K562 (cell line): ENCODE measurements around the gene NAGLU. TPM values are rescaled to one million over a fixed set of nuclear protein-coding genes. Genes with fewer than 3 reads are reported as not detected.
A peak's percentile ranks its signal among the peaks of the same experiment; 100 is the strongest.

Experiments used
- CXXC5 ChIP-seq: fragments of 250-450 bp; sonication (Bioruptor Pico); IDR thresholded peaks from 2 replicates; pipeline ENCODE4 v1.8.0; 2022; ENCODE audit warnings: inconsistent platforms, mild to moderate bottlenecking, moderate library complexity
- EGR1 ChIP-seq: fragments of 450-650 bp; conservative IDR thresholded peaks from 2 replicates; pipeline ENCODE4 v1.6.1; 2017; ENCODE audit warnings: mild to moderate bottlenecking
- HCFC1 ChIP-seq: IDR thresholded peaks from 2 replicates; pipeline ENCODE4 v1.6.1; 2012; ENCODE audit warnings: low read depth, low read length, improper control_type of control experiment
- KAT7 ChIP-seq: sonication (generic); formaldehyde crosslinking; IDR thresholded peaks from 2 replicates; pipeline ENCODE4 v1.8.0; 2022; ENCODE audit warnings: missing genetic modification reagents, mild to moderate bottlenecking, borderline replicate concordance
- PCBP2 ChIP-seq: fragments of 200-400 bp; formaldehyde crosslinking; IDR thresholded peaks from 2 replicates; pipeline ENCODE4 v1.6.1; 2018; ENCODE audit warnings: low read length, low read depth, mild to moderate bottlenecking, moderate library complexity; ENCODE audit not compliant: poor library complexity, severe bottlenecking
- RCOR1 ChIP-seq, 2 experiments: IDR thresholded peaks; 2 replicates each; pipeline ENCODE4 v1.6.1; 2012; ENCODE audit warnings: low read depth in 2 of 2, low read length in 2 of 2, borderline replicate concordance in 1 of 2, improper control_type of control experiment in 1 of 2
- SMC3 ChIP-seq: conservative IDR thresholded peaks from 2 replicates; pipeline ENCODE4 v1.6.1; 2011; ENCODE audit warnings: low read depth, low read length, improper control_type of control experiment; ENCODE audit not compliant: insufficient read depth
- STAG1 ChIP-seq: sonication (generic); formaldehyde crosslinking; IDR thresholded peaks from 2 replicates; pipeline ENCODE4 v1.5.0; 2020; ENCODE audit warnings: missing genetic modification reagents, borderline replicate concordance
- ZBTB7A ChIP-seq: IDR thresholded peaks from 2 replicates; pipeline ENCODE4 v1.6.1; 2011; ENCODE audit warnings: low read depth, mild to moderate bottlenecking, low read length, moderate library complexity, borderline replicate concordance; ENCODE audit not compliant: control insufficient read depth
- ZNF197 ChIP-seq: fragments of 200-800 bp; sonication (Bioruptor generic); IDR thresholded peaks from 2 replicates; pipeline ENCODE4 v1.6.1; 2016; ENCODE audit warnings: low read depth, missing genetic modification characterization, missing compliant biosample characterization
- polyA plus RNA-seq, 8 experiments: library from polyadenylated mRNA; depleted of rRNA in 4 of 8; stranded (reverse) in 5 of 8; unstranded in 3 of 8; fragments of >200 nt; fragmentation: Nextera tagmentation in 2 of 8; fragmentation: Illumina TruSeq in 1 of 8; extraction: Ambion mirVana in 2 of 8; extraction: Trizol in 1 of 8; gene quantifications; 2 replicates each; pipeline versions ENCODE4 v1.2.1 to v1.2.3, GENCODE V29; 2011 to 2014; ENCODE audit warnings: inconsistent platforms in 1 of 8, missing spikeins in 1 of 8
- total RNA-seq, 7 experiments: library from RNA; depleted of rRNA in 6 of 7; stranded (reverse); fragments of >200 nt in 6 of 7; fragmentation: Illumina TruSeq in 2 of 7; extraction: Trizol in 2 of 7; gene quantifications; 2 replicates each; pipeline versions ENCODE4 v1.2.1 to v1.2.3, GENCODE V29; 2011 to 2021; ENCODE audit warnings: low replicate concordance in 1 of 7
- TF ChIP-seq, protein P1 (sequence below): IDR thresholded peaks from 2 replicates; pipeline ENCODE4 v1.6.1; 2011; ENCODE audit warnings: borderline replicate concordance, low read depth, mild to moderate bottlenecking, moderate library complexity, low read length; ENCODE audit not compliant: insufficient read depth, poor library complexity, severe bottlenecking
- TF ChIP-seq, protein P2 (sequence below), 2 experiments: fragments of 450-650 bp; IDR thresholded peaks; 2 replicates each; pipeline ENCODE4 v1.6.1; 2016; ENCODE audit warnings: mild to moderate bottlenecking in 2 of 2, borderline replicate concordance in 1 of 2, low read depth in 1 of 2, moderate library complexity in 1 of 2
- TF ChIP-seq, protein P3 (sequence below): sonication (generic); formaldehyde crosslinking; IDR thresholded peaks from 2 replicates; pipeline ENCODE4 v1.8.0; 2022; ENCODE audit warnings: missing genetic modification reagents, mild to moderate bottlenecking, moderate library complexity, borderline replicate concordance

The NAGLU gene
- total and polyA plus RNA-seq, 9 of the 15 experiments (the other 6 are each of a cell fraction or from before 2014, with no cell fraction given) = 0.04 to 21.5 (median 8.5) TPM

DNA sequence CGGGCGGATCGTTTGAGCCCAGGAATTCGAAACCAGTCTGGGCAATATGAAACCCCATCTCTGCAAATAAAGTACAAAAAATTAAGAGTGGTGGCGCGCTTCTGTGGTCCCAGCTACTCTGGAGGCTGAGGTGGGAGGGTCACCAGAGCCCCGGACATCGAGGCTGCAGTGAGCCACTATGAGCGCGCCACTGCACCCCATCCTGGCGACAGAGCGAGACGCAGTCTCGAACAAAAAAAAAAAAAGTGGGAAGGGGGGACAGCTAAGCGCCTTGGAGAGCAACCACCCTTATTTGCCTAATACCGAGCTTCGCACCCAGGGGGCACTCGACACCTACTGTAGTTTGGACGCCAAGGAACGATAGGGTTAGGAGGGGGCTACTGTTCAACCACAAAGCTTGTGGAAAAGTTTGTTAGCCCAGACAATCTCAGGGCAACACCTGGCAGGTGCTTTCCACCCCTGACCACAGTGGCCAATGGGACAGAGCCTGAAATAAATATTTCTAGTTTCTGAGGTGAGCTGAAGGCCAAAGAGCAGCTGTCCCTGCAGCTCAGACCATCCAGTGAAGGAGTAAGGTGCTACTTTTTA lies 42.3 kb downstream of the NAGLU start (continued):
- TF ChIP-seq, protein P1, sequence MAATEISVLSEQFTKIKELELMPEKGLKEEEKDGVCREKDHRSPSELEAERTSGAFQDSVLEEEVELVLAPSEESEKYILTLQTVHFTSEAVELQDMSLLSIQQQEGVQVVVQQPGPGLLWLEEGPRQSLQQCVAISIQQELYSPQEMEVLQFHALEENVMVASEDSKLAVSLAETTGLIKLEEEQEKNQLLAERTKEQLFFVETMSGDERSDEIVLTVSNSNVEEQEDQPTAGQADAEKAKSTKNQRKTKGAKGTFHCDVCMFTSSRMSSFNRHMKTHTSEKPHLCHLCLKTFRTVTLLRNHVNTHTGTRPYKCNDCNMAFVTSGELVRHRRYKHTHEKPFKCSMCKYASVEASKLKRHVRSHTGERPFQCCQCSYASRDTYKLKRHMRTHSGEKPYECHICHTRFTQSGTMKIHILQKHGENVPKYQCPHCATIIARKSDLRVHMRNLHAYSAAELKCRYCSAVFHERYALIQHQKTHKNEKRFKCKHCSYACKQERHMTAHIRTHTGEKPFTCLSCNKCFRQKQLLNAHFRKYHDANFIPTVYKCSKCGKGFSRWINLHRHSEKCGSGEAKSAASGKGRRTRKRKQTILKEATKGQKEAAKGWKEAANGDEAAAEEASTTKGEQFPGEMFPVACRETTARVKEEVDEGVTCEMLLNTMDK = peak; percentile 24
- TF ChIP-seq ZNF197 (CRISPR knock-in tag) (no peak), KAT7 (CRISPR knock-in tag) (no peak; the same call in 1 of the 2 replicates), SMC3 (peak; percentile 89), EGR1 (no peak), ZBTB7A (peak; percentile 27), CXXC5 (CRISPR knock-in tag) (peak; percentile 12), STAG1 (CRISPR knock-in tag) (peak; percentile 49; the same call in 1 of the 2 replicates), PCBP2 (no peak), RCOR1 (IDR thresholded peaks at IDR 0.05; ENCODE audit: borderline replicate concordance in 1 of 2, low read depth in 2 of 2, low read length in 2 of 2) (peak in 1 of 2 experiments; percentile 23; a peak in 1 of 4 replicates), HCFC1 (0 out of 2 replicates have a peak, but pooled peaks have one; percentile 42)
- TF ChIP-seq, protein P2, sequence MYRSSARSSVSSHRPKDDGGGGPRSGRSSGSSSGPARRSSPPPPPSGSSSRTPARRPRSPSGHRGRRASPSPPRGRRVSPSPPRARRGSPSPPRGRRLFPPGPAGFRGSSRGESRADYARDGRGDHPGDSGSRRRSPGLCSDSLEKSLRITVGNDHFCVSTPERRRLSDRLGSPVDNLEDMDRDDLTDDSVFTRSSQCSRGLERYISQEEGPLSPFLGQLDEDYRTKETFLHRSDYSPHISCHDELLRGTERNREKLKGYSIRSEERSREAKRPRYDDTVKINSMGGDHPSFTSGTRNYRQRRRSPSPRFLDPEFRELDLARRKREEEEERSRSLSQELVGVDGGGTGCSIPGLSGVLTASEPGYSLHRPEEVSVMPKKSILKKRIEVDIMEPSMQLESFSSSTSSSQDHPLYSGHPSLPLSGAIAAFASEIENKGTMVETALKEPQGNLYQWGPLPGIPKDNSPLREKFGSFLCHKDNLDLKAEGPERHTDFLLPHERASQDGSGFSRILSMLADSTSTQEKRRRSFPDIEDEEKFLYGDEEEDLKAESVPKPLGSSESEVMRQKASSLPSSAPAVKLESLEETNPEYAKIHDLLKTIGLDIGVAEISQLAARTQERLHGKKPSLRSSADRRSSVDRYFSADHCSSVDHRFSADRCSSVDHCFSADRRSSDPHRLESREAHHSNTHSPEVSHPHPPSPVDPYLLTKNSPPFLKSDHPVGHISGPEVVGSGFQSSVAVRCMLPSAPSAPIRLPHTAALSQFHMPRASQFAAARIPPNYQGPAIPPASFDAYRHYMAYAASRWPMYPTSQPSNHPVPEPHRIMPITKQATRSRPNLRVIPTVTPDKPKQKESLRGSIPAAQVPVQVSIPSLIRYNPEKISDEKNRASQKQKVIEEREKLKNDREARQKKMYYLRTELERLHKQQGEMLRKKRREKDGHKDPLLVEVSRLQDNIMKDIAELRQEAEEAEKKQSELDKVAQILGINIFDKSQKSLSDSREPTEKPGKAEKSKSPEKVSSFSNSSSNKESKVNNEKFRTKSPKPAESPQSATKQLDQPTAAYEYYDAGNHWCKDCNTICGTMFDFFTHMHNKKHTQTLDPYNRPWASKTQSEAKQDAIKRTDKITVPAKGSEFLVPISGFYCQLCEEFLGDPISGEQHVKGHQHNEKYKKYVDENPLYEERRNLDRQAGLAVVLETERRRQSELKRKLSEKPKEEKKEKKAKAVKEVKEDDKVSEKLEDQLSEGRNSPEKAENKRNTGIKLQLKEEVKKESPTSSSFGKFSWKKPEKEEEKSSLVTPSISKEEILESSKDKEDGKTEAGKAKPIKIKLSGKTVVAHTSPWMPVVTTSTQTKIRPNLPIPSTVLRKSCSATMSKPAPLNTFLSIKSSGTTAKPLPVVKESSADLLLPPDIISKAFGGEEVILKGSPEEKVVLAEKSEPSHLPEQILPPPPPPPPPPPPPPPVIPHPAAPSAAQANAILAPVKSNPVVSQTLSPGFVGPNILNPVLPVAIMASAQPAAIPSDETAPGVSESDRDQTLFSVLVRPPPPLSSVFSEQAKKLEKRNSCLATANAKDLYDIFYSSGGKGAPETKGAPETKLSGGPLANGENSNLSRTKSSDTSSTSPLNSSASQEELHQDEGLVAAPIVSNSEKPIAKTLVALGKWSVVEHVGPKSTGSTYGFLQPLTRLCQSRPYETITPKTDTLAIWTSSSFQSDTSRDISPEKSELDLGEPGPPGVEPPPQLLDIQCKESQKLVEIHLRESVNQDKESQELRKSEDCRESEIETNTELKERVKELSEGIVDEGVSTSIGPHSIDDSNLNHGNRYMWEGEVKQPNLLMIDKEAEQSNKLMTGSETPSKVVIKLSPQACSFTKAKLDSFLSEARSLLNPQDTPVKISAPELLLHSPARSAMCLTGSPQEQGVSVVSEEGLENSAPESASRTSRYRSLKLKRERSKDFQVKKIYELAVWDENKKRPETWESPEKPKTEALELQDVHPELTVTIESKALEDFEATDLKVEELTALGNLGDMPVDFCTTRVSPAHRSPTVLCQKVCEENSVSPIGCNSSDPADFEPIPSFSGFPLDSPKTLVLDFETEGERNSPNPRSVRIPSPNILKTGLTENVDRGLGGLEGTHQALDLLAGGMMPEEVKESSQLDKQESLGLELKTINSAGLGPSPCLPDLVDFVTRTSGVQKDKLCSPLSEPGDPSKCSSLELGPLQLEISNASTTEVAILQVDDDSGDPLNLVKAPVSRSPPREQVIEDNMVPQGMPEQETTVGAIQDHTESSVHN (IDR thresholded peaks at IDR 0.05; ENCODE audit: borderline replicate concordance in 1 of 2, low read depth in 1 of 2) = 0 out of 4 replicates have a peak, but pooled peaks of 1 of the 2 experiments have one; percentile 13
- TF ChIP-seq, protein P3, sequence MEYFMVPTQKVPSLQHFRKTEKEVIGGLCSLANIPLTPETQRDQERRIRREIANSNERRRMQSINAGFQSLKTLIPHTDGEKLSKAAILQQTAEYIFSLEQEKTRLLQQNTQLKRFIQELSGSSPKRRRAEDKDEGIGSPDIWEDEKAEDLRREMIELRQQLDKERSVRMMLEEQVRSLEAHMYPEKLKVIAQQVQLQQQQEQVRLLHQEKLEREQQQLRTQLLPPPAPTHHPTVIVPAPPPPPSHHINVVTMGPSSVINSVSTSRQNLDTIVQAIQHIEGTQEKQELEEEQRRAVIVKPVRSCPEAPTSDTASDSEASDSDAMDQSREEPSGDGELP (CRISPR knock-in tag) = peak; percentile 40; the same call in 1 of the 2 replicates
